Endothelial cell of umbilical vein (primary cell): ENCODE data around the gene KATNAL2. TPM values are rescaled to one million over a fixed set of nuclear protein-coding genes. Genes with fewer than 3 reads are reported as not detected.
"Not testable (repeated sequence)": the region's sequence is repeated elsewhere in the genome, so short reads cannot be mapped to it uniquely, and the experiment has no call there.

Source experiments
- BruUV-seq: library from RNA; stranded (reverse); fragments of 400-500 nt; replicated peaks from 2 replicates; lab custom pipeline; 2021; lab: Mats Ljungman, UMichigan
- CTCF ChIA-PET: fragments of 300-600, 350-600 bp; sonication (Branson Sonifier 250); formaldehyde crosslinking; loops from one replicate; lab custom pipeline; 2021; ENCODE audit warnings: antibody characterized with exemption, inconsistent platforms; lab: Charles Lee
- POLR2A ChIA-PET: fragments of 300-600, 350-600 bp; sonication (Branson Sonifier 250); formaldehyde crosslinking; loops from one replicate; lab custom pipeline; 2021; ENCODE audit warnings: antibody characterized with exemption, inconsistent platforms; lab: Charles Lee
- DNase-seq: peaks from one replicate; pipeline ENCODE4 v3.0.0-alpha.2; 2011; ENCODE audit warnings: low read depth, low spot score
- FAIRE-seq: peaks from 2 replicates; lab custom pipeline; 2011; peaks lifted over from hg19 to GRCh38; lab: Jason Lieb, UNC
- H2AFZ ChIP-seq: 2 replicates; pipeline ENCODE4 v1.6.0; 2012; ENCODE audit warnings: low read depth, low read length, control low read depth, inconsistent platforms
- H3K27ac ChIP-seq: 2 replicates; pipeline ENCODE4 v1.5.1; 2011; ENCODE audit warnings: low read depth, mild to moderate bottlenecking, control low read depth, low read length, moderate library complexity; ENCODE audit not compliant: insufficient read depth
- H3K27me3 ChIP-seq, 2 experiments: 2 replicates each; pipeline versions ENCODE4 v1.6.0 to v1.6.1; 2011; ENCODE audit warnings: low read length in 2 of 2, mixed read lengths in 1 of 2; ENCODE audit not compliant: control insufficient read depth in 2 of 2, insufficient read depth in 2 of 2
- H3K36me3 ChIP-seq, 2 experiments: 2 replicates in 1 of 2; 3 replicates in 1 of 2; pipeline ENCODE4 v1.5.1; 2011; ENCODE audit warnings: low read length in 2 of 2, mild to moderate bottlenecking in 1 of 2, moderate library complexity in 1 of 2; ENCODE audit not compliant: control insufficient read depth in 2 of 2, insufficient read depth in 2 of 2; ENCODE audit errors: extremely low read depth in 1 of 2
- H3K4me1 ChIP-seq: 3 replicates; pipeline ENCODE4 v1.5.1; 2011; ENCODE audit warnings: mild to moderate bottlenecking, low read length; ENCODE audit not compliant: control insufficient read depth, insufficient read depth; ENCODE audit errors: extremely low read depth
- H3K4me2 ChIP-seq: 2 replicates; pipeline ENCODE4 v1.6.1; 2011; ENCODE audit warnings: low read length, control low read depth, mixed read lengths; ENCODE audit not compliant: insufficient read depth
- H3K4me3 ChIP-seq, 3 experiments: fragments of 200-600 bp in 1 of 3; sonication (generic), shearing (Covaris generic) in 1 of 3; replicated peaks in 1 of 3; 2 replicates each; pipeline ENCODE4 v1.5.1; 2011 to 2016; ENCODE audit warnings: control low read depth in 3 of 3, low read length in 3 of 3, mild to moderate bottlenecking in 2 of 3, inconsistent platforms in 1 of 3, low read depth in 1 of 3, moderate library complexity in 1 of 3; ENCODE audit not compliant: insufficient read depth in 1 of 3
- H3K79me2 ChIP-seq: 2 replicates; pipeline ENCODE4 v1.6.0; 2012; ENCODE audit warnings: low read length, inconsistent platforms; ENCODE audit not compliant: control insufficient read depth, insufficient read depth
- H3K9ac ChIP-seq: replicated peaks from 2 replicates; pipeline ENCODE3; 2011; ENCODE audit warnings: low read length, control low read depth; ENCODE audit not compliant: insufficient read depth; ENCODE audit errors: extremely low read depth
- H3K9me1 ChIP-seq: replicated peaks from 3 replicates; pipeline ENCODE4 v1.6.0; 2011; ENCODE audit warnings: mild to moderate bottlenecking, low read length; ENCODE audit not compliant: control insufficient read depth, insufficient read depth; ENCODE audit errors: extremely low read depth
- H3K9me3 ChIP-seq: replicated peaks from 2 replicates; pipeline ENCODE4 v1.5.1; 2012; ENCODE audit warnings: low read length, inconsistent platforms; ENCODE audit not compliant: control insufficient read depth, insufficient read depth
- H4K20me1 ChIP-seq: replicated peaks from 2 replicates; pipeline ENCODE3; 2011; ENCODE audit warnings: mild to moderate bottlenecking, low read length; ENCODE audit not compliant: control insufficient read depth, insufficient read depth; ENCODE audit errors: extremely low read depth
- dilution Hi-C: fragments of 300-500 bp; cut with MboI; formaldehyde crosslinking; loops from one replicate; pipeline ENCODE4 v1.15.0; 2019; ENCODE audit warnings: low sequenced_read_pairs; ENCODE audit not compliant: extremely low pct_ligation_motif_present
- intact Hi-C: fragments of 100-400 bp; cut with micrococcal nuclease; formaldehyde crosslinking; loops from one replicate; pipeline ENCODE4 v1.10.0; 2022
- polyA plus RNA-seq, 4 experiments: library from polyadenylated mRNA; depleted of rRNA in 3 of 4; stranded (reverse) in 3 of 4; unstranded in 1 of 4; fragments of >200 nt; gene quantifications; 2 replicates each; pipeline versions ENCODE4 v1.2.1 to v1.2.3, GENCODE V29; 2011 to 2012; ENCODE audit warnings: missing spikeins in 1 of 4
- total RNA-seq: library from RNA; stranded (reverse); gene quantifications from 2 replicates; pipeline ENCODE4 v1.2.3, GENCODE V29; 2021

The KATNAL2 gene
- total and polyA plus RNA-seq, 2 donors (not counting 3 experiments of a cell fraction or from before 2014, with no cell fraction given) = 0.51 to 1.3 TPM

GRCh38 chr18:46964579-46965293, 47.3 kb downstream of the KATNAL2 start:
- POLR2A ChIA-PET, H4K20me1 ChIP-seq, H3K9me3 ChIP-seq, dilution Hi-C loops, H3K4me1 ChIP-seq, BruUV-seq, H3K4me2 ChIP-seq, H3K79me2 ChIP-seq, H2AFZ ChIP-seq, H3K27ac ChIP-seq, H3K4me3 ChIP-seq, intact Hi-C loops, H3K27me3 ChIP-seq, H3K9ac ChIP-seq, H3K9me1 ChIP-seq, H3K36me3 ChIP-seq, FAIRE-seq, CTCF ChIA-PET: not testable (repeated sequence)
- DNase-seq = peak; percentile 12

- intact Hi-C loops, H2AFZ ChIP-seq, CTCF ChIA-PET, H3K9ac ChIP-seq, H4K20me1 ChIP-seq, H3K27ac ChIP-seq, H3K36me3 ChIP-seq, POLR2A ChIA-PET, H3K9me3 ChIP-seq, BruUV-seq, DNase-seq, dilution Hi-C loops, H3K9me1 ChIP-seq, H3K4me1 ChIP-seq, H3K4me3 ChIP-seq, H3K79me2 ChIP-seq, FAIRE-seq, H3K27me3 ChIP-seq, H3K4me2 ChIP-seq: not testable (repeated sequence)
These were observed 48.9 kb downstream of the KATNAL2 start for GRCh38 chr18:46966266-46966665.

GRCh38 chr18:46969551-46969950, 52.1 kb downstream of the KATNAL2 start:
- H3K79me2 ChIP-seq, BruUV-seq, H3K4me1 ChIP-seq, DNase-seq, dilution Hi-C loops, H3K4me3 ChIP-seq, CTCF ChIA-PET, H3K36me3 ChIP-seq, H4K20me1 ChIP-seq, intact Hi-C loops, H3K4me2 ChIP-seq, POLR2A ChIA-PET, H3K9me3 ChIP-seq, FAIRE-seq, H2AFZ ChIP-seq, H3K27me3 ChIP-seq, H3K9me1 ChIP-seq, H3K27ac ChIP-seq, H3K9ac ChIP-seq: not testable (repeated sequence)

GRCh38 chr18:47019870-47020269, 102.5 kb downstream of the KATNAL2 start:
- H3K27ac ChIP-seq, CTCF ChIA-PET, H3K9ac ChIP-seq, H3K4me3 ChIP-seq, H2AFZ ChIP-seq, dilution Hi-C loops, DNase-seq, H3K9me1 ChIP-seq, H3K36me3 ChIP-seq, H3K79me2 ChIP-seq, H3K9me3 ChIP-seq, POLR2A ChIA-PET, H3K27me3 ChIP-seq, FAIRE-seq, H3K4me1 ChIP-seq, H3K4me2 ChIP-seq, BruUV-seq, H4K20me1 ChIP-seq, intact Hi-C loops: not testable (repeated sequence)
